HG02970 (cell line): ENCODE data around the gene PTGDR.

Source experiments
- ATAC-seq: cut with Tn5 transposase; IDR thresholded peaks from one replicate; pipeline ENCODE4 v1.9.1; 2021; ENCODE audit warnings: mild to moderate bottlenecking, moderate library complexity, moderate number of reproducible peaks; ENCODE audit not compliant: unreplicated experiment, low FRiP score

The PTGDR gene

DNA sequence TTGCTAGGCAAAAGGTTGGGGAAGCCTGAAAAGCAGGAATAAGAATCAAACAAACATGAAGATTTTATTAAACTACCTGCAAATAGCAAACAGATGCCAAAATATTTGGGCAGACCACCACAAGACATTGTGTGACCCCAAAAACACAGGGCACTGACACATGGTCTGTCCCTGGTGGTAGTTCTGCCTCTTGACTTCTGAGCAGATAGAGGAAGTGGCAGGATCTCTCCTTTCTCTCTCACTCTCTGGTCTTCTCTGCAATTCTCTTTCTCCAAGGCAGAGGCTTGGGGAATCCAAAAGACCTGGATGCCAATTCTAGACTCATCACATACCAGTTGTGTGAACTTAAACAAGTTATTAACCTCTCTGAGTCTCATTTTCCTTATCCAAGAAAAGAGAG lies 4.3 kb upstream of the PTGDR start:
- ATAC-seq = no peak

DNA sequence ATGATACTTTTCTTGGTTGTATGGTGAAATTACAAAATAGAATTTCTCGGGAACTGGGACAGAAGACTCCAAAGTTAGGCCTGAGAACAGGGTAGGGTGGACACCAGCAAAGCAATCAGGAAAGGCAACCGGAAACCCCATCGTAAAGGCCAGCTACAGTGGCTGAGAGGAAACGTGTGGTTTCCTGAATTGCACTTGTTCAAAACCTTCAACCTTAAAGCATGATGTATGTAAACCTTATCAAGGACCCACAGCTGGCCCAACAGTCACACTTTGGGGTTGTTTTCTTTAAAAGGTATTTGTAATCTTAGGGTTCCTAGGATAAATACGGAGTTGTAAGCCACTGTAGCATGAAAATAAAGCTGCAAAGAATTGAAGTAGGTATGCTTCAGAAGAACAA lies 2.2 kb upstream of the PTGDR start:
- ATAC-seq = no peak

DNA sequence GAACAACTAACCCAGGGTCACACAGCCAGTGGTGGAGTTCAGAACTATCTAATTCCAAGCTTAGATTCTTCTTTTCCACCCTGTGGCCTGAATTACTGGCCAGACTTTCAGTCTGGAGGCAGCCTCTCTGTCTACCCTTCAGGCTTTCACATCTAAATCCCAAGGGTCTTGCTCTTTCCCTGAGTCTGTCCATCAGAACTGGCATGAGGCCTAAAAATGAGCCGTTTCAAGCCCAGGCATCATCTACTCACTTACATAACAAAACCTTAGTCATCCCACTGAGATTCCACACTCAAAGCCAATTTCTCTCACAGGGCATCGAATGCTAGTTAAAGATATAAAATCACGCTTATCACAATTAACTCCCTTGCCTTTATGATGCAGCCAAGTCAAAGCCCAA lies 1.3 kb upstream of the PTGDR start:
- no peak for ATAC-seq

DNA sequence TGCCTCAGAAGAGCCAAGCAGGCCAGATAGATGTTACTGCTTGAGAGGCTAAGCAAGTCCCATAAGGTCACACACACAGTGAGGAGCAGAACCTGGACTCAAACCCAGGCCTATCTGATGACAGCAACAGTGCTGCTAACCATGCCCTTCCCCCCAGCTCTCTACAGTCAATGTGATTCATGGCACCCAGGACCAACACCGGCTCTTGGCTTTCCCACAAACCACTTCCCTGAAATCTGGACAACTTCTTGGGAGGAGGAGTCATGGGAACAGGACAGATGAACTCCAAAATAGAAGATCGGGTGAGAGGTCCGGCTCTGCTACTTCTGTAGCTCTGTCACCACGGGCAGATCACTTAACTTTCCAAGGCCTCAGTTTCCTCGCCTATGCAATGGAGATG lies 716 bp upstream of the PTGDR start:
- no peak for ATAC-seq

DNA sequence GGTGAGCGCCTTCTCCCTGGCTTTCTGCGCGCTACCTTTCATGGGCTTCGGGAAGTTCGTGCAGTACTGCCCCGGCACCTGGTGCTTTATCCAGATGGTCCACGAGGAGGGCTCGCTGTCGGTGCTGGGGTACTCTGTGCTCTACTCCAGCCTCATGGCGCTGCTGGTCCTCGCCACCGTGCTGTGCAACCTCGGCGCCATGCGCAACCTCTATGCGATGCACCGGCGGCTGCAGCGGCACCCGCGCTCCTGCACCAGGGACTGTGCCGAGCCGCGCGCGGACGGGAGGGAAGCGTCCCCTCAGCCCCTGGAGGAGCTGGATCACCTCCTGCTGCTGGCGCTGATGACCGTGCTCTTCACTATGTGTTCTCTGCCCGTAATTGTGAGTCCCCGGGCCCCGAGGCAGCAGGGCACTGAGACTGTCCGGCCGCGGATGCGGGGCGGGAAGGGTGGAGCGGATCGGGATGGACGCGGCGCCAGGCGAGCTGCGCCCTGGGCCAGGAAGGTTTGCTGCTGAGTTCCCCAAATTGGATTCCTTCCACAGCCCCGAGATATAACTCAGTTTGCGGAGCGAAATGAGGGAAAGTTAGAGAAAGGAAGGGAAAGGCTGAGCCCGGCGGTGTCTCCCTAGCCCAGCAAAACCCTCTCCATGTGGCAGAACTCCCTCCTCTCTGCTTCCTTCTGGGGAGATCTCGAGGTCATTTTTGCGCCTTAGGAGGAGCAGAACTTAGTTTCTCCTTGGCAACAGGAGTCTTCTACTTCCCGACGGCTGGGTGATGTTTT lies 972 bp downstream of the PTGDR start:
- ATAC-seq = no peak

DNA sequence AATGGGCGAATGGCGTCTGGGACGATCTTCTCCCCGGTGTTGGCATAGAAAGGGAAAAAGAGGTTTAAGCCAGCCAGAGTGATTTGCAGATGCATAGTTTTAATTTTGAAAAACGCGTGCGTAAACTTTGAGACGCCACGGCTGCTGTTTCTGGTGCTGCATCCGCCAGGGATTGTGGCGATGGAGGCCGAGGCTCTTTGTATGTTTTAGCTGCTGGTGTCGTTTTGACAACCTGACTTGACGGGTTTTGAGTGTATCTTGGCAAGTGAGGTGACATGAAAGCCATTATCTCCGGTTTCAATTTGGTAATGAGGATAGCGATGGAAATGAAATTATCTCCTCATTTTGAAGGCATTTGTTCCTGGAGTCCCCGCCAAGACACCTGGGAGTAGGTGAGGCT lies 1.6 kb downstream of the PTGDR start:
- ATAC-seq = no peak

DNA sequence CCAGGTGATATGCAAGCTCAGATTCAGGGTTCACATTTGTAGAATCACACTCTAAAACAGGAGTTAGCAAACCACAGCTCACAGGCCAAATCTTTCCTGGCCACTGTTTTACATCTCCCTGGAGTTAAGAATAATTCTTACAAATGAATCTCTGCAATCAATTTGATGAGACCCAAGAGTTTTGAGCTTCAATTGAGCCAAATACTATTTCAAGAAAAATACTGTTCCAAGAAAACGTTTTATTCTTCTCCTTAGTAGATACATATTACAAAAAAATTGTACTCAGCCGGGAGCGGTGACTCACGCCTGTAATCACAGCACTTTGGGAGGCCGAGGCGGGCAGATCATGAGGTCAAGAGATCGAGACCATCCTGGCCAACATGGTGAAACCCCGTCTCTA lies 2.5 kb downstream of the PTGDR start:
- ATAC-seq = no peak

DNA sequence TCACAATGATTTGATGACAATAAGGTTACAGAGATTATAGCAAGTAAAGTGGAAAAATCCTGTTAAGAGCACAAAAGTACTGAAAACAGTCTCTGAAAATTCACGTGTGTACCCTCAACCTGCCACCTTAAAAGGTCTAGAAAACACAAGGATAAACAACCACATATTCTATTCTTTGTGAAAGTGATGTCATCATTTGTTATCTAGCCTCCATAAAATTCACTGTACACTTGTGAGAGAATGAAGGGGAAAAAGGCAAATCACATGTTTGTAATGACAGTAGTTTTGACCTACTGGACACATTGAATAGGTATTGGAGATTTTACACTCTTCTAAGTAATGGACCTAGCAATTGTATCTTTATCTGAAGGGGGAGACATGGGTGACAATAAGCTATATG lies 4.0 kb downstream of the PTGDR start:
- no peak for ATAC-seq

DNA sequence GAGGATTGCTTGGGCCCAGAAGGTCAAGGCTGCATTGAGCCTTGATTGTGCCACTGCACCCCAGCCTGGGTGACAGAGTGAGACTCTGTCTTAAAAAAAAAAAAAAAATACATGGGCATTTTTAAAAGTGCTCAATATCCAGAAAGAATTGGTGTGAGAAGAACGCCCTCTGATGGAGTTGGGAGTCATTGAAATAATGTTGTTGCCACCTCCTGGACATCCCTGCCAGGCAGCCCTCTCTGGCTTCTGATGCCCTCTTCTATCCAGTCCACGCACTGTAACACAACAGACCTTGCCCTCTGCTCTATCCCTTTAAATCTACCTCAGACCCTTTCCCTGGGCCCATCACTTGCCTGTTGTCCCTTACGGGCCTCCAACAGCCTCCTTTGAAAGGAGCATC lies 4.9 kb downstream of the PTGDR start:
- ATAC-seq = no peak

DNA sequence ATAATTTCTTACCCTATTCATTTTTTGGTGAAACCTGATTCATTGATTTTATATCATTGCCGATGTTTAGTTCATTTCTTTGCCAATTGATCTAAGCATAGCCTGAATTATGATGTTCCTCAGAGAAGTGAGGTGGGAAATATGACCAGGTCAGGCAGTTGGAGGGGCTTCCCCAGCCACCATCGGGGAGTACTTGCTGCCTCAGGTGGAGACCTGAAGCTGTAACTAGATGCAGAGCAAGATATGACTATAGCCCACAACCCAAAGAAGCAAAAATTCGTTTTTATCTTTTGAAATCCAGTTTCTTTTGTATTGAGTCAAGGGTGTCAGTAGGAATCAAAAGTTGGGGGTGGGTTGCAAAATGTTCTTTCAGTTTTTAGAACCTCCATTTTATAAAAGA lies 7.9 kb downstream of the PTGDR start:
- ATAC-seq = no peak

DNA sequence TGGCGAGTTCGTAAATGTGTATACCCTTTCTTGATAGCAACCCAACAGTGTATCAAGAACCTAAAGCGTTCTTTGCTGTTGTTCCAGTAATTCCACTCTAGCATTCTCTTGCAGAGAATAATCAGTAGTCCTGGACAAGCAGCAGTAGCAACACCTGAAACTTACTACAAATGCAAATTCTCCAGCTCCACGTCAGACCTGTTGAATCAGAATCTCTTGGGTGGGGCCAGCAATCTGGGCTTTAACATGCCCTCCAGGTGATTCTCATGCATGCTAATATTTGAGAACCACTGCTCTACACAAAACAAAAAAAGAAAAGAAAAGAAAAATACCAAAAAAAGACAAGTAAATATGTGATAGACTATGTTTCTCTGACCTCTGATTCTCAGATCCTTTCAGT lies 10.1 kb downstream of the PTGDR start:
- no peak for ATAC-seq

DNA sequence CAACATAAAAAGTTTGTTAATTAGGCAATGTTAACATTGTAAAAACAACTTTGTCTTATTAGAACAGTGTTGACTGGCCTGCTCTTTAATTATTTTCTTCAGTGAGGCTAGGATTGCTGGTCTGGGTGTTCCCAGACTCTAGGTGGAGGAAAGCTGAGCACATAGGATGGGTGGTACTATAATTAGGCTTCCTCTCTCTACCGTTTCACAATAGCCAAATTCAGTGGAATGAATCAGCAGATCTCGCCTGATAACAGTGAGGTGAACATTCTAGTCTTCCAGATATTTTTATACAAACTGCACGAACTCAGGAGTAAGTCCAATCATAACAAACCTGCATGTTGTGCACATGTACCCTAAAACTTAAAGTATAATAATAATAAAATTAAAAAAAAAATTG lies 11.9 kb downstream of the PTGDR start:
- ATAC-seq = no peak

DNA sequence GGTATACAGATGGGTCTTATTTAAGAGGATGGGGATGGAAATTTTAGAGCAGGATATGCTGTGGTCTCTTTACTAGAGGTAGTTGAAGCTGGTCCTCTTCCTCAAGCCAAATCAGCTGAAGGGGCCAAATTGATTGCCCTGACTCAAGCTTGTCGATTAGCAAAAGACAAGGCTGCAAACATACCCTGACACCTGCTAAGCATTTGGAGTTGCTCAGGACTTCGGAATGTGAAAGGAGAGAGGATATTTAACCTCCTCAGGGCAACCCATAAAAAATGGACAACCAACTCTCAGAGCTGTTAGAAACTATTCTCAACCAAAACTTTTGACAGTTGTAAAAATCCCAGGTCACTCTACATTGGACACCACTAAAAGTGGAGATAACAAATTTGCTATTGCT lies 15.6 kb downstream of the PTGDR start:
- ATAC-seq = no peak

DNA sequence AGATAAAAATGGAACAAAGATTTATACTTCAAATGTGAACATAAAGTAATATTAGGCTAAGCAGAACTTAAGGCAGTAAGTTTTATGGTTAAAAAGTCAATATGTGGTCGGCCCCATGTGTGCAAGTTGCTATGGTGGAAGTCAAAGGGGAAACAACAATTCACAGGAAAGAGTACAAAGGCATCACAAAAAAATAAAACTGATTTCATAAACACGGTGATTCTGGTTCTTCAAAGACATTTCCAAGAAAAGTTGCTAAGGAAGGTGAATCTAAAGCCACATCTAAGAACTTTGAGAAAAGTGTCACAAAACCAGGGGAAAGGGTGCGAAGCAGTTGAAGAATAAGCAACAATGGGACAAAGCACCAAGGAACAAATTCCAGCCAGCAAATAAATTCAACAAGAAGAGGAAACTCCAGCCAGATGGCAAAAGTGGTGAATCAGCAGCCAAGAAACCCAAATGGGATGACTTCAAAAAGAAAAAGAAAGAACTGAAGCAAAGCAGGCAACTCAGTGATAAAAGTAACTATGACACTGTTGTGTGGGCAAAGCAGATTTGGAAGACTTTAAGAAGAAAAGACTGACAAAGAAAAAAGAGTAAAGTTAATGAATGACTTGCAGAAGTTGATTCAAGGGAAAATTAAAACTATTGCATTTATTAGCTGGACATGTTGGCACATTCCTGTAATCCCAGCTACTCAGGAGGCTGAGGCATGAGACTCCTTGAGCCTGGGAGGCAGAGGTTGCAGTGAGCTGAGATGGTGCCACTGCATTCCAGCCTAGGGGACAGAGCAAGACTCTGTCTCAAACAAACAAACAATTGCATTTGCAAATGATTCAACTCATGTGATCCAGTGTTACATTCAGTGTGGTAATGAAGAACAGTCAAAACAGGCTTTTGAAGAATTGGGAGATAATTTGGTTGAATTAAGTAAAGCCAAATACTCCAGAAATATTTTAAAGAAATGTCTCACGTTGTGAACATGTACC lies 19.5 kb downstream of the PTGDR start:
- ATAC-seq = no peak

DNA sequence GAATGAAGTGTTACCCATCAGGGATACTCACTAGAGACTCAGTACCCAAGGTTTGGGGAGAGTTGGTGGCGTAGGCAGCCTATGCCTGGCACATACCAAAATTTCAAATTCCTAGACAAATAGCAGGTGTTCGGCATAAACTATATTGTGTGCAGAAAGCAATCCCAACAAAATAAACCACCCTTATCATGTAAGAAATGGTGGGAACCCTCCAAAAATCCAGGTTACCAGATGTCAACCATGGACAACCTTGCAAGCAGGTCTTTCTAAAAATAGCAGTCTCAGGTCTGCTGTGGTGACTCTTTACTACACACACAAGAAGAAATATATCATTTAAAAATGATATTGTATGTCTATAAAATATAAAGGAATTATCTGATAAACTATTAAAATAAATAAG lies 28.9 kb downstream of the PTGDR start:
- ATAC-seq = no peak

DNA sequence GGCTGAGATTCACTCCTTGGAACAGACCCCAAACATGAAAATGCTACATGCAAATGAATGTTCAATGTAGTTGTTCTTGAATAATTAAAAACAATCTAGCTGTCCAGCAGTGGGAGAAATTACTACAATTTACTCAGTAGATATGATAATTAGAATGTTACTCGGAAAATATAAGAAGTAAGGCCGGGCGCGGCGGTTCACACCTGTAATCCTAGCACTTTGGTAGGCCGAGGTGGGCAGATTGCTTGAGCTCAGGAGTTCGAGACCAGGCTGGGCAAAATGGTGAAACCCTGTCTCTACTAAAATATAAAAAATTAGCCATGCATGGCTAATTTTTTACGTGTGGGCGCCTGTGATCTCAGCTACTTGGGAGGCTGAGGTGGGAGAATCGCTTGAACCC lies 31.3 kb downstream of the PTGDR start:
- ATAC-seq = no peak

DNA sequence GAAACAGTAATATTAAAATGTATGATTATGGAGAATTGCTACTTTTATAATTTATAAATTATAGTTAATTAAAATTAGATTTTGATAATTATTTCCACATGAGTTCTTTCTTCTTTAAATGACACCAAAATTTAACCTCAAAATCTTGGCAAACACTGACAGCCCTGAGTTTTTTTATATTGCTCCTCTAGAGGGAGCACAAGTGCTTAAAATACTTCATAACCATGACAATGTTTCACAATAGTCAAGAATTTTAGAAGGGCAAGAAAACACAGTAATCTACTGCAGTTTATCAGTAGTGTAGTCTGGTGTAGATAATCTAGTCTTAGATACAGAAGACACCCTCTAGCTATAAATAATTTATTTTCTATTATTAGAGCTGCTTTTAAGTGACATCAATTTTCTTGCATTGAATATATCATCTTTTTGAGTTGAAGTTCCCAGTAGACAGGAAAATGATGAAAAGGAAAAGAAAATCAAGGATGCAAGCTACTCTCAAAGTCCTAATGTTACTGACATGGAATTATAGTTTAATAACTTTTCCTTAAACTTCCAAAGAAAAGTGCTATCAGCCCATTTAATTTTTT lies 32.3 kb downstream of the PTGDR start:
- ATAC-seq = no peak

DNA sequence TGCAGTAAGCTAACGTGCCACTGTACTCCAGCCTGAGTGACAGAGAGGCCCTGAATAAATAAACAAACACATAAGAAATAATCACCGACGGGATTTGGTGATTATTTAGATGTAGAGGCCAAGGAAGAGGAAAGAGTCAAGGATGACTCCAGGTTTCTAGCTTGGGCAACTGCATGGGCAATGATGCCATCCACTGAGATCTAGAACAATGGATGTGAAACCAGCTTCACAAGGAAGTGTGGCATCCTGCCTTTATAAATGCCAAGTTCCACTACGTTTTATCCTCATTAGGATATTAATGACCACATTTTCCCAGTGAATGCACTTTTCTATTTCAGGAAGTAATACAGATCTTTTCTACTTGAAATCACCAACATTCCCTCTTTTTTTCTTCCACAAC lies 35.7 kb downstream of the PTGDR start:
- ATAC-seq = no peak

DNA sequence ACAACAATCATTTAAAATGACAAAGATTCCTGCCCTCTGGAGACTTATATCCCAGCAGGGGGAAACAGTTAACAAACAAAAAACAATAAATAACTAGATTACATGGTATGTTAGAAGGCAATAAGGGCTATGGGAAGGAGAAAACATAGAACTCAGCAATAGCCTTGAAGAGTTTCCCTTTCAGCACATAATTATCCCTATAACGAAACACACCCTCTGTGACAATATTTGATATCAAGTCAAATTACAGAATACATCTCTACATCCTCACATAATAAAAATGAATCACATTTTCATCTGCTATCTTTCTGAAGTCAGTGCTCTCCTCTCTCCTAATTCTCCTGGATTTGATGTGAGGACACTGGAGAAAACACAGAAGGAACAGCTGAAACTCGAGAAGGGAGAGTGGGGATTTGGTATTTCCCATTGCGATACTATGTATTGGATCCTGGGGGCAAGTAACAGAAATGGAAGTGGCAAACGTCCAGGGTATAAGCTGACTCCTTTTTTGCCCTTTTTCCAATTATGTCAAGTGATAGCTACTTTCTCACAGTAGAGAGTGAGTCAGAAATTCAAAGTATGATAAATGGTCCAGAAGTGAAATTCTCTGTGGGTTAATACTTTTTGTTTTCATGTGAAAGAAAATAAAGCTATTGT lies 36.9 kb downstream of the PTGDR start:
- ATAC-seq = no peak

DNA sequence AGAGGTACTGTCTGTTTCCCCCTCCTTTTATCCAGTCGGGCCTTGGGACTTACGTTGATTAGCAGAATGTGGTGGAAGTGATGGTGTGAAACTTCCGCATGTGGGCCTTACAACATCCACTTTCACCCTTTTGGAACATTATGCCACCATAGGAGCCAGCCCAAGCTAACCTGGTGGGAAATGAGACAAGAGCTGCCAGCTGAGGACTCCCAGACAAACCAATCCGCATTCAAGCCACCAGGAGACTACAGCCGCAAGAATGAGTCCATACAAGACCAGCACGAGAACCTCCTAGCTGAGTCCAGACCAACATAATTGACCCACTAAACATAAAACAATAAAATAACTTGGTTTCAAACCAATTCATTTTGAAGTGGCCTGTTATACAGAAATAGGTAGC lies 37.5 kb downstream of the PTGDR start:
- ATAC-seq = no peak

DNA sequence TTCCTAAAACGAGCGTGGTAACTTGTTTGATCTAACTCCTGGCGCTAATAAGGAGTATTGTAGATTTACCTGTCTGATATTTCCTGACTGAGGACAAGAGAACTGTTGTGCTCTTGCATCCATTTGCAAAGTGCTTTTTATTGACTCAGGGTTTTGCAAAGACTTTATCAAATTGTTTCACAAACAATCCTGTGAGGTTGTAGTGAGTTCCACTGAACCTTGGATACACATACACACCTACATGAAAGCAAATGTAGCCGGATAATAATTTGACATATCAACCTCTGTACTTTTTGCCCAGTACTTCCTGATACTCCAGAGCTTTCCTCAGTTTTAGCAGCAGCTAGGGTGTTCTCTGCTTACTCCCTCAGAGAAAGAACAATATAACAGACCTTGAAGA lies 39.9 kb downstream of the PTGDR start:
- no peak for ATAC-seq
